Spleen (tissue), 11 donors: ENCODE measurements around the gene CRACR2A. TPM values are rescaled to one million over a fixed set of nuclear protein-coding genes. Genes with fewer than 3 reads are reported as not detected.

Source experiments
- DNase-seq: peaks from one replicate; pipeline ENCODE4 v3.0.0-alpha.2; 2020
- H3K27ac ChIP-seq, 8 donors: fragments of 200-600 bp; sonication (generic) in 7 of 8; 1 replicate in 4 of 8; 2 replicates in 4 of 8; pipeline versions ENCODE4 v1.5.0 to v1.8.0; 2016 to 2021; ENCODE audit warnings: inconsistent platforms in 4 of 8, mild to moderate bottlenecking in 4 of 8, moderate library complexity in 1 of 8
- H3K27me3 ChIP-seq, 7 donors: fragments of 200-600 bp; sonication (generic) in 6 of 7; replicated peaks in 1 of 7; 1 replicate in 4 of 7; 2 replicates in 3 of 7; pipeline versions ENCODE4 v1.5.0 to v1.8.0; 2016 to 2021; ENCODE audit warnings: inconsistent platforms in 3 of 7, mild to moderate bottlenecking in 1 of 7
- H3K36me3 ChIP-seq, 6 donors: fragments of 200-600 bp; sonication (generic) in 5 of 6; 1 replicate in 4 of 6; 2 replicates in 2 of 6; pipeline versions ENCODE4 v1.5.0 to v1.8.0; 2016 to 2021; ENCODE audit warnings: inconsistent platforms in 2 of 6
- H3K4me1 ChIP-seq, 6 donors: fragments of 200-600 bp; sonication (generic) in 5 of 6; 1 replicate in 3 of 6; 2 replicates in 3 of 6; pipeline versions ENCODE4 v1.5.0 to v1.8.0; 2016 to 2021; ENCODE audit warnings: inconsistent platforms in 3 of 6
- H3K4me3 ChIP-seq, 8 donors: fragments of 200-600 bp; sonication (generic) in 7 of 8; 1 replicate in 4 of 8; 2 replicates in 4 of 8; pipeline versions ENCODE4 v1.5.0 to v1.8.0; 2016 to 2021; ENCODE audit warnings: inconsistent platforms in 4 of 8, mild to moderate bottlenecking in 4 of 8, moderate library complexity in 2 of 8
- H3K9me3 ChIP-seq, 8 donors: fragments of 200-600 bp; sonication (generic) in 7 of 8; 1 replicate in 4 of 8; 2 replicates in 4 of 8; pipeline versions ENCODE4 v1.5.0 to v1.8.0; 2016 to 2021; ENCODE audit warnings: inconsistent platforms in 4 of 8
- CTCF ChIP-seq, 11 experiments: fragments of 200-600 bp in 7 of 11; fragments of 450-650 bp in 4 of 11; sonication (generic) in 4 of 11; IDR thresholded peaks in 8 of 11; conservative IDR thresholded peaks in 3 of 11; 1 replicate in 7 of 11; 2 replicates in 4 of 11; pipeline versions ENCODE4 v1.4.0 to v1.8.0; 2016 to 2021; ENCODE audit warnings: antibody characterized with exemption in 11 of 11, inconsistent platforms in 4 of 11, mild to moderate bottlenecking in 1 of 11
- POLR2A ChIP-seq, 3 donors: fragments of 450-650 bp; IDR thresholded peaks; one replicate each; pipeline ENCODE4 v1.5.1; 2017; ENCODE audit warnings: antibody characterized with exemption in 3 of 3, mild to moderate bottlenecking in 1 of 3
- POLR2AphosphoS5 ChIP-seq, 3 donors: sonication (generic); formaldehyde crosslinking; IDR thresholded peaks; one replicate each; pipeline ENCODE4 v1.5.1; 2017; ENCODE audit warnings: antibody characterized with exemption in 3 of 3
- WGBS, 5 donors: extraction: QIAGEN DNeasy Blood & Tissue Kit in 3 of 5; methylation state at CpG; one replicate each; pipeline versions ENCODE4 v1.1.5 to v1.1.7; 2013 to 2018; 5-methylcytosine and 5-hydroxymethylcytosine counted together
- intact Hi-C: fragments of 100-400 bp; cut with DNase I; formaldehyde crosslinking; loops from one replicate; pipeline ENCODE4 v1.15.0; 2023; ENCODE audit warnings: low total_unique reads
- polyA plus RNA-seq, 3 donors: library from polyadenylated mRNA; stranded (reverse); fragments of 200-250 nt; gene quantifications; one replicate each; pipeline ENCODE4 v1.2.1, GENCODE V29; 2013
- total RNA-seq, 7 donors: library from RNA; depleted of rRNA in 3 of 7; stranded (reverse); fragments of >200 nt in 3 of 7; fragmentation: NEBNext Ultra II Directional in 4 of 7; extraction: Animal tissue kit (Norgen Biotek cat#: 25700) in 4 of 7; gene quantifications; one replicate each; pipeline versions ENCODE4 v1.1.0 to v1.2.1, GENCODE V29; 2016 to 2021
- donor health status: healthy with polysubstance abuse.
- donor health status: DM: no; HTN: no; CAD: no; lungs with moderate emphysema.
- donor health status: DM: no; HTN: no; CAD: no.
- donor health status: Bipolar disorder and iron deficiency.
- donor health status: healthy.
- donor health status: DM: no; HTN: no; CAD: no.
- donor health status: DM: yes; HTN: yes; CAD: no.

The CRACR2A gene
- total and polyA plus RNA-seq, 10 donors = 3.3 to 27.6 (median 21.1) TPM

GRCh38 chr12:3725388-3726115 lies 27.4 kb downstream of the CRACR2A start:
- peaks cover 0 to 11% (median 5%) of the 10 kb centered on the region in 8 donors for H3K9me3 ChIP-seq
- 86 to 94% (median 92%) methylated on average over 6 of the region's 6 CpGs for WGBS, 5 donors
- peaks cover 0 to 49% (median 22%) of the 10 kb centered on the region in 6 donors for H3K4me1 ChIP-seq
- intact Hi-C loops = no loop called here
- DNase-seq = no peak
- H3K27ac ChIP-seq = peak overlapping the region in 4 of 8 donors; percentile 48 to 88 (median 77)
- TF ChIP-seq CTCF (IDR thresholded peaks at IDR 0.05 in 8 of 11, conservative IDR thresholded peaks at IDR 0.05 in 3 of 11) = no peak
- no peak for TF ChIP-seq POLR2AphosphoS5 (IDR thresholded peaks at IDR 0.05)
- TF ChIP-seq POLR2A (IDR thresholded peaks at IDR 0.05) = no peak
- H3K4me3 ChIP-seq = no peak overlapping the region
- H3K36me3 ChIP-seq = peaks cover 0 to 51% (median 3%) of the 10 kb centered on the region in 6 donors
- H3K27me3 ChIP-seq = no peaks in the 10 kb centered on the region

- no peak for DNase-seq
- Histone ChIP-seq H3K27me3 (no peaks in the 10 kb centered on the region), H3K4me3 (no peak overlapping the region), H3K36me3 (peaks cover 0 to 38% (median 3%) of the 10 kb centered on the region in 6 donors), H3K4me1 (peaks cover 0 to 42% (median 18%) of the 10 kb centered on the region in 6 donors), H3K9me3 (peaks cover 0 to 11% (median 5%) of the 10 kb centered on the region in 8 donors), H3K27ac (no peak overlapping the region)
- 90 to 96% (median 95%) methylated on average over 14 of the region's 14 CpGs for WGBS, 5 donors
- intact Hi-C loops = no loop called here
- no peak for TF ChIP-seq POLR2AphosphoS5 (IDR thresholded peaks at IDR 0.05)
- no peak for TF ChIP-seq CTCF (IDR thresholded peaks at IDR 0.05 in 8 of 11, conservative IDR thresholded peaks at IDR 0.05 in 3 of 11)
- no peak for TF ChIP-seq POLR2A (IDR thresholded peaks at IDR 0.05)
Measured at GRCh38 chr12:3723916-3724805, 28.7 kb downstream of the CRACR2A start.

GRCh38 chr12:3722368-3722767 lies 30.5 kb downstream of the CRACR2A start:
- 85 to 97% (median 88%) methylated on average over 6 of the region's 6 CpGs for WGBS, 5 donors
- peaks cover 0 to 11% (median 5%) of the 10 kb centered on the region in 8 donors for H3K9me3 ChIP-seq
- H3K4me3 ChIP-seq = no peak overlapping the region
- no peak for DNase-seq
- TF ChIP-seq POLR2A (IDR thresholded peaks at IDR 0.05) (no peak), CTCF (IDR thresholded peaks at IDR 0.05 in 8 of 11, conservative IDR thresholded peaks at IDR 0.05 in 3 of 11) (no peak), POLR2AphosphoS5 (IDR thresholded peaks at IDR 0.05) (no peak)
- intact Hi-C loops = no loop called here
- H3K36me3 ChIP-seq = peaks cover 0 to 49% (median 3%) of the 10 kb centered on the region in 6 donors
- no peaks in the 10 kb centered on the region for H3K27me3 ChIP-seq
- H3K27ac ChIP-seq = no peak overlapping the region
- H3K4me1 ChIP-seq = peaks cover 0 to 42% (median 12%) of the 10 kb centered on the region in 6 donors
